ENCODE measurements around the gene TICRR.

The TICRR gene

DNA sequence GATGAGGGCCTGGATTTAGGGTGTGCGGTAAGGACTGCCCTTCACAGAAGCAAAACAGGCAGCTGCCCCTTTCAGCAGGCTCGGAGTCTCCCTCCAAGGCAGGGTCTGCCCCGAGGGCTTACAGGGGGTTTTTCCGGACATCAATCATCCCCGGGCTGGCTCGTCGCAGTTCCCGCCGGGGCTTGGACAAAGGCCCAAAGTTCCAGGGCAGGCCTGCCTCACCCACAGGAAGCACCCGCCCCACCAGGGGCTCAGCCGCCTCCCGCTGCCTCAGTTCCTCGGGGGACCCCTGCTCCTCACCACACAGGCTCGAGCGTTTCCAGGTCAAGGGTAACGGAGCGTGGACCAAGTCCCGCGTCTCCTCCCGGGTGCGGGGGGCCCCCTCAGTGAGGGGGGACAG, 53.0 kb downstream of the TICRR start:
- no peak for DNase-seq (ENCODE audit: low read depth in 2 of 2)

DNA sequence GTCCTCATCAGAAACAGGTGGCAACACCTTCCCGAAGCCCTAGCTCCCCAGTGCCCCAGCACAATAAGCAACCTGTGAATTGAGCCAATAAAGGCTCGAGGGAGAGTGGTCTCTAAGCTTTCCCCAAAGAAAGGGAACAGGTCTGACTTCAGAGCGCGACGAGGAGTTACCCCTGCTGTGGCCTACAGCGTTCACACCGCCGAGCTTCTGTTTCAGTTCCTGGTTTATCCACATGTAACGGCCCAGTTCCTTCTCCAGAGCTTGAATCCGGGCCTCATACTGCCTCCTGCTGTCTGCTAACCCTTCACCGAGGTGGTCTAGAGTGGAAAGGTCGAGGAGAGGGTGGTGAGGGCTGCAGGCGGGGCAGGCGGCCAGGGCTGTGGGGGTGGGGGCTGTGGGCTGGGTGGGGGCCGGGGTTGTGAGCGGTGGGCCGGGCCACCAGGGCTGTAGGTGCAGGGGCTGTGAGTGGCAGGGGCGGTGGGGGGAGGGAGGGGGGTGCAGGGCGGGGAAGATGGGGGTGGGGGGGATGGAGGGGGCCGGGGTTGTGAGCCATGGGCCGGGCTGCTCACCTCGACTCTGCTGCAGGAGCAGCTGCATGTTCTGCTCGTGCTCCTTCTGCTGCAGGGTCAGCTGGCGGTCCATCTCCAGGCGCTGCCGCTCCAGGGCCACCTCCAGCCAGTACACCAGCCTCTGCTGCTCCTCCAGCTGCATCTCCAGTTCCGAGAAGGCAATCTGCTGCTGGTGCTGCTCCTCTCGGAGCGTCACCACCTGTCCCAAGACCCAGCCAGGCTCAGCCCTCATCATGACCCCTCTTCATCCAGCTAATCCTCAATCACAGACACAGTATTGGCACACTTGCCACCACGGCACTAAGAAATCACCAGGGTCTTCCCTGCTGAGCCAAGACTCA, 53.8 kb downstream of the TICRR start:
- DNase-seq (ENCODE audit: low read depth in 2 of 2): no peak

DNA sequence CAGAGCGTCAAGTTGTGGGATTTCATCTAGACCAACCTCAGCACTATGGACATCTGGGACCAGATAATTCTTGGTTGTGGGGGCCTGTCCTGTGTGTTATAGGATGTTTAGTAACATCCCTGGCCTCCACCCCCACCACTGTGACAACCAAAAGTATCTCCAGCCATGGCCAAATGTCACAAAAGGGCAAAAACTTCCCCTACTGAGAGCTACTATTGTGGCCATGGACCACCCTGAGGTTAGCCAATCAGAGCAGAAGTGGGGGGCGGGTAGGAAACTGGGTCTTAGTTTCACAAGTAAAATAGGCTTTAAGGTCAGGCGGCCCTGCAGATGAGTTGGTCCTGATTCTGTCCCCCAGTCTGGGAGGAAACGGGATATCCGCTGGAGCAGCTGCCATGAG, 54.6 kb downstream of the TICRR start:
- no peak for DNase-seq (ENCODE audit: low read depth in 2 of 2)

DNA sequence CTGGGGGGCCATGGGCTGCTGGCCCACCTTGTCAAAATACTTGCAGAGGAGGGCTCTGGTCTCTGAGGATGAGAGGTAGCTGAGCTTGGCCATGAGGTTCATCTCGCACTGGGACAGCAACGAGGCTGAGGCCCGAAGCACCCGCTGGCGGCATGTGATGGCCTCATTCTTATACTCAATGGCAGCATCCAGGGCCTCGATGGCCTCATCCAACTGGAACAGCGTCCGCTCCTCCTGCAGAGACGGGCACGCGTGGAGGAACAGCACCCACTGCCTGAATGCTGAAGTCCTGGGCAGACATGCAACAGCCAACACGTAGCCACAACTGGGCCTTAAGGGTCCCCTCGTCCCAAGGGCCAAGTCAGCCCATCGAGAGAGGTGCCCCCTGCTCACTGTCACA, 55.0 kb downstream of the TICRR start:
- DNase-seq (ENCODE audit: low read depth in 2 of 2): no peak

DNA sequence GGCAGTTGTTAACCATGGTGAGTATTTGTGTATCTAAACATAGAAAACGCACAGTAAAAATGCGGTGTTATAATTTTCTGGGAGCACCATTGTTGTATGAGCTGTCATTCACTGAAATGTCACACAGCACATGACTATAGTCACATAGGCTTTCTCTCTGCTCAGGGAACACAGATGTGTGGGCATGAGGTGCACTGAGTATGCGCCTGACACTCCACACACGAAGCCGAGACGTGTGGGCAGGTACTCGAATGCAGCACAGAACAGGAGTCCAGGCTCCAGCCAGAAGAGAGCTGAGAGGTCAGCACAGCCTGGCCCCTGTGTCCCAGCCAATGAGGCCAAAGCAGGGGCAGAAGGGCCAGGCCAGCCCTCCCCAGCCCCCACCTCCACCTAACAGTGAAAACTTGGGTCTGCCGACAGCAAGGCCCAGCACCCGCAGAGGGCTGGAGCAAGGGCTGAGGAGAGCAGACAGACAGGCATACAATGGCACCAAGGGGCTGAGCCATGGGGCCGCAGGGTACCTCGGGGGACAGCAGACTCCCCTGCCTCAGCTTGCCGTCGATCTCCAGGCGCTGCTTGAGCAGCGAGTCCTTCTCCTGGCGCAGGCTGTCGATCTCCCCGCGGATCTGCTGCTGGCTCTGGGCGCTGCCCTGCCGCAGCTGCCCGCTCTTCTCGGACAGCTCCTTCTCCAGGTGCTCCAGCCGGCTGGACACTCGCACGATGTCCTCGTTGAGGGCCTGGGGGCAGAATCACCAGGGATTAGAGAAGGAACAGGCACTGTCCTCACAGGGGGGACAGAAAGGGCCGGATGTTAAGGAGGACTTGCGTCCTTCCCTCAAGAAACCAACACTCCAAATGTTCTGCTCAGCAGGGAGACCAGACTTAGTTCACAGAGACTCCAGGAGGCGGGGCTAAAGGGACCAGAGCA, 56.0 kb downstream of the TICRR start:
- DNase-seq (ENCODE audit: low read depth in 2 of 2): no peak

DNA sequence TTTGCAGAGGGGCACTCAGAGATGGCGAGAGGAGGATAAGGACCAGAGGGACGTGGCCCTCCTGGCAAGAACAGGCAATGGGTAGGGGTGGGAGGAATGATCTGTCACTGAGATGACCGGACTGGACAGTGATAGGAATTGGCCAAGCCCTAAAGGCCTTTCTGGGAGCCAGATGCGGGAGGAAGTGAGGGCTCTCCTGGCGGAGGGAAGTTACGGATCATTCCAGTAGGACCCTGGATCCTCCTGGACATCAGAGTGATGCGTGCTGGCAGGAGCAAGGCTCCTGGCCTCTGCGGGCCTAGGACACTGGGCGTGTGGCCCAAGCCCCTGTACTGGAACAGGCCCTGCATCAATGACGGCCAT, 56.6 kb downstream of the TICRR start:
- no peak for DNase-seq (ENCODE audit: low read depth in 2 of 2)

DNA sequence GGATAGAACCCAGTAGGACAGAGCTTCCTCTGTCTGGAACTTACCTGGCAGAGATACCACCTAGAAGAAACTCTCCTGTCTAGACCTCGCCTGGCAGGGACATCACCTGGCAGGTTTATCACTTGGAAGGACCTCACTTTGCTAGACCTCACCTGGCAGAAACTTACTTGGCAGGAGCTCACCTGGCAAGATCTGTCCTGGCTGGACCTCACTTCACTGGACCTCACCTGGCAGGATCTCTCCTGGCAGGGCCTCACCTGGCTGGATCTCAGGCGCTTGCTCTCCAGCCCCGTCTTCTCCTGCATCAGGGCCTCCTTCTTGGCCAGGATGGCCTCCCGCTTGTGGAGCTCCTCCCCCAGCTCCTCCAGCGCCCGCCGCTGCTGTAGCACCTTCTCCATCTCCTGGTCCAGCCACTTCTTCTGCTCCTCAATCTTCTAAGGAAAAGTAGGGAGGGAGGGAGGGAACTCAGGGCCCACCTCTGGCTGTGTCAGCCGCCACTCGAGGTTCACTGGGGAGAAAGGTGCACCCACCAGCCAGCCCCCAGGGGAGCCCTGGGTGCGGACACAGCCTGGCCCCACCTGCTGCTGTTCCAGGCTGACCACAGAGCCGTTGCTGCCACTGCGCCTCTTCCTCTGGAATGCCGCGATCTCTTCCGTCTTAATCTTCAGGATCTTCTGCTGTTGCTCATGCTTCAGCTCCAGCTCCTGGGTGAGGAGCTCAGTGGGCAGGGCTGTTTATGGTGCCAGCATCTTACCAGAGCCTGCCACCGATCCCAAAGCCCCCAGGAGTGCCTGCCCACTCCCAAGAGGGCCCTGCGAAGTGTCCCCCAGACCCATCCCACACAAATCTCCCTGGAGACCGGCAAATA, 57.5 kb downstream of the TICRR start:
- DNase-seq (ENCODE audit: low read depth in 2 of 2): no peak

DNA sequence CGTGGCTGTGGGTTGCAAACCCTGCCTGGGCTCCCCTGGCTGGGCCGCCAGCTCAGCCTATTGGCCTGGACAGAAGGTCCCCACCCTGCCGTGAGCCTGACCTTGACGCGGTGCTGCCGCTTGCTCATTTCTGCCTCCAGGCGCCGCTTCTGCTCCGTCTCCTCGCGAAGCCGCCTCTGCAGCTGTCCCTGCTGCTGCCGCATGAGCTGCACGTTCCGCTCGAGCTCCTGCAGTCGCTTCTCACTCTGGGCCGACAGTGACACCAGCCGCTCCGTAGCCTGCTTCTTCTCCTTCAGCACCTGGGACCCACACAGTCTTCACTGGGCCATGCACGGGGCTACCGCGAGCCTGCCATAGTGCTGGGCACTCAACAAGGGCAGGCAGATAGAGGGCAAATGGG, 58.3 kb downstream of the TICRR start:
- DNase-seq (ENCODE audit: low read depth in 2 of 2): no peak

DNA sequence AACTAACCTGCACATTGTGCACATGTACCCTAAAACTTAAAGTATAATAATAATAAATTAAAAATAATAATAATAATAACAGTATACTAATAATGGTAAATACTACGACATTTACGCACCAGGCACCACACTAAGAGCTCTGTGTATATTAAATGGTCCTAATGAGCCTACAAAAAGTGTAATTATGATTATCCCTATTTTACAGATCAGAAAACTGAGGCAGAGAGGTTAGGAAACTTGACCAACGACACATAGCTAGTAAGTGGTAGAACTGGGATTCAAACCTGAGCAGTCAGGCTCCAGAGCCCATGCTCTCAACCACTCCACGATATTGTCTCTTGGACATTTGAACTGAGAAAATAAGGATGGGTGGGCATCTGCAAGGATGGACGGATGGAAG, 65.0 kb downstream of the TICRR start:
- DNase-seq (ENCODE audit: low read depth in 2 of 2): no peak

DNA sequence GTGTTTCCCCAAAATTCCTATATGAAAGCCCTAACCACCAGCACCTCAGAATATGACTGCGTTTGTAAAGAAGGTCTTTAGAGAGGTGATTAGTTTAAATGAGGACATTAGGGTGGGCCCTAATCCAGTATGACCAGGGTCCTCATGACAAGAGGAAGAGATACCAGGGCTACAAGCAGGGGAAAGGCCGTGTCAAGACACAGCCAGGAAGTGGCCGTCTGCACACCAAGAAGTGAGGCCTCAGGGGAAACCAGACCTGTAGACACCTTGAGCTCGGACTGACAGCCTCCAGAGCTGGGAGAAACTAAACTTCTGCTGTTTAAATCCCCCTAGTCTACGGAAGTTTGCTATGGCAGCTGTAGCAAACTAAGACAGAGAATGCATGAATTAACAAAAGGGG, 65.8 kb downstream of the TICRR start:
- no peak for DNase-seq (ENCODE audit: low read depth in 2 of 2)

DNA sequence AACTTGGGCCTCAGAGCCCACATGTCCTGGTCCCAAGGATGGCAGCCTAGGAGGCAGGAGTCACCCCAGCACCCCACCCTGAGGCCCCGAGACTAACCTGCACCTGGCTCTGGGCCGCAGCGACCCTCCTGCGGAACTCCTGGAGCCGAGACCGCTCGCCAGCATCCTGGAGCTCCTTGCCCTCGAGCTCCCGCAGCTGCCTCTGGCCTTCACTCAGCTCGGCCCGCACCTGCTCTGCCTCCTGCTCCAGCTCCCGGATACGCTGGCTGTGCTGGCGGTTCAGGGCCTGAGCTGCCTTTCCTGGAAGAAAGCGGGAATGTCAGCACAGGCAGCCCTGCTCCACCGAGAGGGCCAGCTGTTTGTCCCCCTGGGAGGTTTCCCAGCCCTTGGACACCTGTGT, 66.8 kb downstream of the TICRR start:
- no peak for DNase-seq (ENCODE audit: low read depth in 2 of 2)

DNA sequence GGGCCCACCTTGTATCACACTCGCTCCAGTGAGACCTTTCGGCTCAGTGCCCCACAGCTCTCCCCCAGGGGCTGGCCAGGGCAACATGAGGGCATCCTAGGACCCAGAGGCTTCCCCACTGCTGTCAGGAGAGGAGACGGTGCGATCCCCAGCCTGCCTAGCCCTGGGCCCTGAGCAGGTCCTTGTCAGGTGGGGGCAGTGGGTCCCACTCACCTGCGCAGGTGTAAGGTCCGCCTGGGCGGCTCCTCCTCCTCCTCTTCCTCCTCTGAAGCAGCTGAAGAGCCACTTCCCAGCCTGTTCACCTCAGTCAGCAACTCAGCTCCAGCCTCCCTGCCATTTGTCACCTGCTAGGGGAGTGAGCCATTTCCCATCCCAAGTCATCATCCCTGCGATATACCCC, 70.4 kb downstream of the TICRR start:
- no peak for DNase-seq (ENCODE audit: low read depth in 2 of 2)

DNA sequence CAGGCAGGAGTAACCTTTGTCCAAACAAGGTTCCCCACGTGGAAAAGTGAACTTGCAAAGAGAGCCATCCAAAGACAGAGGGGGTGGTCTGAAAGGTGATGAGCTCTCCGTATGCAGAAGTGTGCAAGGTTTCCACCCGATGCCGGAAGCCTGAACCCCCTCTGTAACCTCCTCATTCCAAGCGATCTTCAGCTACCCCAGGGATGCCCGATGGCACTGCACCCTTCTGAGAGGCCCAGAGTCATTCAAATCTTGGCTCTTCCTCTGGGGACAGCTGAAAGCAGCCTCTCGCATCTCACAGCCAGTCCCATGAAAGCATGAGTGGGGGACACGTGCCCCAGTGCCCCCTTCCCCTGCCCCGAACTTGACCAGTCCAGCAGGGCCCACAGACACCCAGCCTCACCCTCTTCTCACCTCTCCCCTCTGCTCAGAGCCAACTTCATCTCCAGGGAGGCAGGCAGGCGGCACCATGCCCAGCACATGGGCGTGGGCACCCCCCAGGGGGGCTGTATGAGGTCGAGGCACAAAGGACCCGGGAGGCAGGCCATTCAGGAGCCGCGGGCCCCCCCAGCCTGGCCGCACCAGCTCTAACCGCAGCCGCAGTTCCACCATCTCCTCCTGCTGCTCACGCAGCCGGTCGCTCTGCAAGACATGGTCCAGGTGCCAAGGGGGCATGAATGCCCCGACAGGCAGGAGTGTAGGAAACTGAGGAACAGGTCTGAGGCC, 71.3 kb downstream of the TICRR start:
- DNase-seq (ENCODE audit: low read depth in 2 of 2): no peak

DNA sequence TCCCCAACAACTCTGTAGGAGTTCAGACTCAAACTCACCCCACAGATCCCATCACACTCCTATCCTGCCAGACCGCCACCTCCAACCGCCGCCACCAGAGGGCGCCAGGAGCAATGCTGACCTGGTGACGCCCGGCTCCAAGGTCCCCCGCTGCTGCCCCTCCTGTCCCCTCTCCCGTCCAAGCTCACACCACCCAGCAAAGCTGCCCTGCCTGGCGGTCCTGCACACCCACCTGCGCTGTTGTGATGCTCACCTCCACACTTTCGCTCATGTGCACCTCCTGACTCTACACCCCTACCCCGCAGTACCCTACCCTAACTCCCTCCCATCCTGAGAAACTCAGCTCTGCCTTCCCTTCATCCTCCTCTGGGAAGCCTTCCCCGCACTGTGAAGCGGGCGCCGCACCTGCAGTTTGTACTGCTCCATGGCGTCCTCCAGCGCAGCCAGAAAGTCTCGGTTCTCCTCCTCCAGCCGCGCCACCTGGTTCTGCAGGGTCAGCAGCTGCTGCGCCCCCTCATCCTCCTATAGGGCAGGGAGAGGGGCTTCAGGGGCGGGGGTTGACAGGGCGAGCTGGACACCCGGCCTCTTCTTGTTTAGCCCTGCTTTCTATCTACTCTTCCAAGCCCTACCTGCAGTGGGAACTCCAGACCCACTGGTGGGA, 72.1 kb downstream of the TICRR start:
- DNase-seq (ENCODE audit: low read depth in 2 of 2): no peak

DNA sequence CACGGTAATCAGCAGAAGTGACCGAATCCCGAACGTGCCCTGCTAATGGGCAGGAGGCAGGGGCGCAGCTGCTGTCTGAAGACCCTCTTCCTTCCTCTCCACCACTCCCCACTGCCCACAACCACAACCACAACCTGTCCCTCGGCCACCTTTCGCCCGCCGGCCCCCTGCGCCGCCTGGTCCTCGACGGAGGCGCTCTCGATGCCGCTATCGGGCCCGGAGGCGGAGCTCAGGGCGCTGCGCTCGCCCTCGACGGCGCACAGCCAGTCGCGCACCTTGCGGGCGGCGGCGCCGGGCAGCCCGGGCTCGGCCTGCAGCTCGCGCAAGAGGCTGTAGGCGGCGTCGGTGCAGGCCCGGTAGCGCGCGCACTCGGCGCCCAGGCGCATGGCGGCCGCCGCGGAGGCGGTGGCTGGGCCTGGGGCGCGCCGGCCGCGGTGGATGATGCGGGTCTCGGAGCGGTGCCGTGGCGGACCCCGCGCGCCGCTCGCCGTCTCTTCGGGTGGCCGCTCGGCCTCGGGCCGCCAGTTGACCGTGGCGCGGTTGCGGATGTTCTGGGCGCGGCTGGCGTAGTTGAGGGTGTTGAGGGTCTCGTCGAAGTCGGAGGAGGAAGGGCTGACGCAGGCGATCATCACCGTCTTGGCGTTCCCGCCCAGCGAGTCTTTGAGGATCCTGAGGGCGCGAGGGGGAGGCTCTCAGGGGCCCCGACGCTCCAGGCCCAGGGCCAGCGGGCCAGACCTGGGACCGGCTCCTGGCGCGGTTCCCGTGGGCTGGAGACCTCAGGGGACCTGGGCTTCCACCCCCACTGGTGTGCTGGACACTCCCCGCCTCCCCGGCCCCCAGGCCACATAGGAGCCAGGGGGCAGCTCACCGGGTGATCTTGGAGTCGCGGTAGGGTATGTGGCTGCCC, 73.1 kb downstream of the TICRR start:
- no peak for DNase-seq (ENCODE audit: low read depth in 2 of 2)

DNA sequence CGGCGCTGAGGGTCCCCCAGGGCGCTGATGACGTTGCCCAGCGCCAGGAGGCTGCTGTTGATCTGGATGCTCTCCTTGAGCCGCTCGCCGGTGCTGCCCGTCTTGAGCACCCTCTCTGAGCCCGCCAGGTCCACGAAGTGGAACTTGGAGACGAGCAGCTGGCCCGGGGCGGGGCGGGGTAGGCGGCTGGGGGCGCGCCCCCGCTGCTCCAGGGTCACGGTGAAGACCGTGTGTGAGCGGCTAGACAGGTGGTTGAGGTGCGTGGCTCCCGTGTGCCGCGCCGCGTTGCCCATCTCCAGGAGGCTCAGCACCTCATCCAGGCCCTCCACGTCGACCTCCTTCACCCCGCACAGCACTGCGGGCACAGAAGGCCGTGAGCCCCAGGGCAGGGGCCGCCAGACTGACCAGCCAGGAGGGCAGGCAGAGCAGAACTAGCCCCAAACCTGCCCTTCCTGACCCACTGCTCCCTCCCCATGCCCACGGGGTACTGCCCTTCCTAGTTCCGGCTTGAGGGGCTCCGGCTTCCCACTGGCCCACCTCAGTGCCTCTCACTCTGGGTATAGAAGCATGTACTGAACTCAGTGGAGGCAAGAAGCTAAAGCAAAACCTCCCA, 73.8 kb downstream of the TICRR start:
- no peak for DNase-seq (ENCODE audit: low read depth in 2 of 2)

DNA sequence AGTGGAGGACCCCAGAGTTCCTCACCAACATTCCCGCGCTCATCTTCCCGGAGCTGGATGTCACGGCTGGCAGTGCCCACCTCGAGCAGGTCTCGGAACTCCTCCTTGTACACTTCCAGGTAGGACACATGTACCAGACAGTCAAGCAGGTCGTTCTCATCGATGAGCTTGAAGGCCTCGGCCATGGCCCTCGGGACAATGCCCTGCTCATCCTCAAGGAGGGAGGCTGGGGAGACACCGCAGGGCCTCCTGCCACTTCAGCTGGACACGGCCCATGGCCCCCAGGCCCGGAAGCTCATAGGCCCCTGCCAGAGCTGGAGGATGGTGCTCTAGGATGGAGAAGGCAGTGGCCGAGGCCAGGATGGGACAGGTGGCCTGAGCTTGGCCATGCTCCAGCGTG, 74.4 kb downstream of the TICRR start:
- DNase-seq (ENCODE audit: low read depth in 2 of 2): no peak

DNA sequence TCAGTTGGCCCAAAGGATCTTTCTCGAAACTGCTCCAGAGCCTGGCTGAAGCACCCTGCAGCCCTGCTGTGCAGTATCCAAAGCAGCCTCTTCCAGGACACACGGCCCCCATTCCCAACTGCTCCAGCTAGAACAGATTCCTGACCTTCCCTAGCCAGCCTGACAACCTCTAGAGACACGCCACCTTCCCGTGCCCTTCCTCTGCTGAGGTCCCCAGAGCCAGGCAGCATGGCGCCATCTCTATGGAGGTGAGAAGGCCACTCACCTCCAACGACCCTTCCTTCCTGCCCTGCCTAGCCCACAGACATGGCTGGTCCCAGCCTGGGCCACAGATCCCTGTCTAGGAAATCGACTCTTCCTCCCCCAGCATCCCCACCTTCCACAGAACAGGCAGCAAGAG, 76.9 kb downstream of the TICRR start:
- DNase-seq (ENCODE audit: low read depth in 2 of 2): no peak

DNA sequence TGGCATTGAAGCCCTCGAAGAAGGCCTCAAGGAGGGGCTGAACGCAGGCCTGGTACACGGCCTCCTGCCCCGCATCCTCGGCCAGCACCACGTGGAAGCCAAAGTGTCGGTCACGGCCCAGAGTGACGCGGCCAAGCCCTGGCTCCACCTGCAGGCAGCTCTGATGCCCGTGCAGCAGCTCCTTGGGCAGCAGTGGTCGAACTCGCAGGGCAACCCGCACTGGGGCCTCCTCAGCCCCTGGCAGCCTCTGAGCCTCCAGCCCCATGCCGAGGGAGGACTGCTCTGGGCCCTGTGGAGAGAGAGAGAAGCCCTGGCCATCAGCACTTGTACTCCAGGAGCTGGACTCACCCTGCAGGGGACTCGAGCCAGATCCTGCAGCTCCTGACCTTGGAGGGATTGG, 77.4 kb downstream of the TICRR start:
- DNase-seq (ENCODE audit: low read depth in 2 of 2): no peak

All from fibroblast of skin of left quadriceps (primary cell).